Suppressor macrophage treated with lipopolysaccharide for 1 hour (primary cell): Measurements from ENCODE around the gene PLPP2.
A peak's percentile ranks its signal among the peaks of the same experiment; 100 is the strongest.

Experiments
- DNase-seq, 3 donors: peaks; one replicate each; pipeline ENCODE4 v3.0.0-alpha.2; 2020 to 2022

PLPP2 gene

DNA sequence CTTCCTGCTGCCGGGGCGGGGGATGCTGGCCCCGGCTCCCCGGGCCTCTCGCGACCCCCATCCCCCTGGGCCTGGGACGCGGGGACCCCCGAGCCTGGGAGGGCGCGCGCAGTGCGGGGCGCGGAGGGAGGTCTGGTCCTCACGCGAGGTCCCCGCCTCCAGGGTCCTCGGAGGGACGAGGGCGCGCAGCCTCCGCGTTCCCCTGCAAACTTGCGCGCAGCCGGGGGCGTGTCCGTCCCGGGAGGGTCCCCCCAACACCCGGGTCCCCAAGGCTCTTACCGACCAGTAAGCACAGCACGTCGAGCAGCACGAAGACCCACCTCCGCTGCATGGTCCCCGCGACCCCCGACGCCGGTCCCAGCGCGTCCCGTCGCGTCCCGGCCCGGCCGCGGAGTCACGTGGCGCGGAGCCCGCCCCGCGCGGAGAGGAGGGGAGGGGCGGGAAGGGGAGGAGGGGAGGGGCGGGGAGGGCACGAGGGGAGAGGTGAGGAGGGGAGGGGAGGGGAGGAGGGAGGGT is at the start of gene PLPP2:
Gene PLPP2, minus strand, starts transcription at position 398 of the 516 bp plus-strand sequence. Its CDS starts 67 bp downstream, at position 331.
- DNase-seq: no peak

DNA sequence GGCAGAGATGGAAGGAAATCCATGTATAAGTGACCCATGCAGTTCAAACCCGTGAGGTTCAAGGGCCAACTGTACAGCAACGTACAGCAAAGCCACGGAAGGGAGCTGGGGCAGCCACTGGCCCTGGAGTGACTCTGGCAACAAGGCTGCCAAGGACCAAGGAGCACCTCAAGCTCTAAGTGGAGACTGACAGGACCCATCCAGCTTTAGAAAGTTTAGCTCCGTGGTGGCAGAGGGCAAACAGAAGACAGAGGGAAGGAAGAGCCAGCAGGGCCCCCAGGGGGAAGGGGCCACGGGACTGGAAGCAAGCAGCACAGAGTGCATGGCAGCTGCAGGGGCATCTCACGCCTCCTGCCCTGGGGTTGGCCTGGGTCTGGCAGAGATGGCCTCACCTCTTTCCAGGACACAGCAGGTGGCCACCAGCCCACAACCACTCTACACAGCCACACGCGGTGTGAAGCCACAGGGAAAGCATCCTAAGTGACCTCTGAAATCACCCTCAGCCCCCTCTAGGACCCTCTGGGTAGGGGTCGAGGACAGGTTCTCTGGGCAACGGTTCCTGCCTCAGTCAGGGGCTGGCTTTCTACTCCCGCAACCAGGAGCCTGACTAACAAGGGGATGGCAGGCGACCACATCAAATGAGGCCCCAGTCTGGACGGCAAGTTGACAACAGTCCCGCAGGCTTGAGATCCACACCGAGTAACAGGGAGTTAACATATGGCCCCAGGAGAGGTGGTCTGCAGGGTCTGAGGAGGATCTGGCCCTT is 49.6 kb upstream of the PLPP2 start:
- DNase-seq: no peak

DNA sequence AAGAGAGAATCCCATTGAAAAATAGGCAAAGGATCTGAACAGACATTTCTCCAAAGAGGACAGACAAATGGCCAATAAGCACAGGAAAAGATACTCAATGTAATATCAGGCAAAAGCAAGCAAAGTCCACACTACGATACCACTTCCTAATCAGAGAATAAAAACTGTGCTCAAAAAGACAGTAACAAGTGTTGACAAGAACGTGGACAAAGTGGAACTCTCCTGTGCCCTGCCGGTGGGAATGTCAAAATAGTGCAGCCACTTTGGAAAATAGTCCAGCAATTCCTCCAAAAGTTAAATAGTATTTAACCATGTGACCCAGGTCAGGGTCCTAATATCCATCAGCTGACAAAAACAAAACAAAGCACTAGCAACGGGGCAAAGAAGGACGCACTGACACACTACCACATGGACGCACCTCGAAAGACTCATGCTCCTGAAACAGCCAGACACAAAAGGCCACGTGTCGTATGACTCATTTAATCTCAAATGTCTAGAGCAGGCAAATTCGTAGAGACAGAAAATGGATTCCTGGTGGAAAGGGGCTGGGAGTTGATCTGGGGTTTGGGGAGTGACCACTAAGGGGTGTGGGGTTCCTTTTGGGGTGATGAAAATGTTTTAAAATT is 48.2 kb upstream of the PLPP2 start:
- DNase-seq: peak in 2 of 3 donors; percentile 20 to 26

DNA sequence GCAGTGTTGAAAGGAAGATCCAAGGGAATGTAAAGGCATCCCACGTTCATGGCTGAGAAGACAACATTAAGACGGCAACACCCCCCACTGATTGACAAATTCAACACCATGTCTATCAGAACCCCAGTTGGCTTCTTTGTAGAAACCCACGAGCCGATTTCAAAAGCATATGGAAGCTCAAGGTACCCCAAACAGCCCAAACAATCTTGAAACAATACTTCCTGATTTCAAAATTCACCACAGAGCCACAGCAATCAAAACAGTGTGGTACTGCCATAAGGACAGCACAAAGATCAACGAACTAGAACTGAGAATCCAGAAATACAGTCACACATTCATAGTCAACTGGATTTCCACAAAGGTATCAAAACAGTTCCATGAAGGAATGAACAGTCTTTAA is 47.2 kb upstream of the PLPP2 start:
- peak in 1 of 3 donors; percentile 31 for DNase-seq

DNA sequence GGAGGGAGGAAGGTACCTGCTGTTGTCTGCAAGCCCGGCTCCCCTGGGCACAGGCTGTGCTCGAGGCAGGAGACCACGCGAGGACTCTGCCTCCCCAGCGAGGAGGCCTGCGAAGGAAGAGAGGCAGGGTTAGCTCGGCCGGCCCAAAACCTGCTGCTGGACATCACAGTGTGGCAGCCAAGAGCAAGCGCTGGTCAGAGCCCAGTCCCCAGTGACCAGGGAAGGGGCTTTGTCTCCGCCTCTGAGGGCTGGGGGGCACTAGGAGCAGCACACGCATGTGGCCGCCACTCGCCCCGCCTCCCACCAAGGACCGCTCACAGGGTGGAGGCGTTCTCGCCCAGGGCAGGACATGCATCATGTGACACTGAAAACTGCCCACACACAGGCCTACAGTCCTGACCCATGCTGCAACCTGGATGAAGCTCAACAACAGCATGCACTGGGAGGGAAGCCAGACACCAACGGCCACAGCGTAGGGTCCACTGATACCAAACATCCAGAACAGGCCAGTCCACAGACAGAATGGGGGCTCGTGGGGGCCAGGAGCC is 44.9 kb upstream of the PLPP2 start:
- no peak for DNase-seq

DNA sequence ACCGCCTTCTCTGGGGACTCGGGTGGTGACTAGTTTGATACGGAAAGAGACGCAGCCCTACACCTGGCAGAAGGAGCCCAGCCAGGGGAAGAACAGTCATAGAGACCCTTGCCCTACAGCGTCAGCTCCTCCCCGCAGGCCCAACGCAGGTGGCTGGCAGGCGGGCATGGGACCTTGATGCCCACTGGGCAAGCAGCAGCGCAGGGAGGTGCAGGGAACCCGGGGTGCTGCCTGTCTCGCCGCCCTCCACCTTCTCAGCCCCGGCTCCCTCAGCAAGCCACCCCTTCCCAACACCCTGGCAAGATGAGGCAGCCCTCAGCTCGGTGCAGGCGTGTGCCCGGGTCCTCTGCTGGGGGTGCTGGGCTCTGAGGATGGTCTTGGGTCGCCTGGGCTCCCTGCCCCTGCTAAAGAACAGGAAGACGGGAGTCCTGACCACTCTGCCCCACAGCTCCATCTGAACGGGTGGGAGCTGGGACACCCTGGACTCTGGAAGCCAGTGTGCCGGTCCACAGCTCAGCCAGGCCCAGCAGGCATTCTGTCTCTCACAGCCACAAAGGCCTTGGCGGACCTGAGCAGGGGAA is 44.4 kb upstream of the PLPP2 start:
- DNase-seq: no peak

DNA sequence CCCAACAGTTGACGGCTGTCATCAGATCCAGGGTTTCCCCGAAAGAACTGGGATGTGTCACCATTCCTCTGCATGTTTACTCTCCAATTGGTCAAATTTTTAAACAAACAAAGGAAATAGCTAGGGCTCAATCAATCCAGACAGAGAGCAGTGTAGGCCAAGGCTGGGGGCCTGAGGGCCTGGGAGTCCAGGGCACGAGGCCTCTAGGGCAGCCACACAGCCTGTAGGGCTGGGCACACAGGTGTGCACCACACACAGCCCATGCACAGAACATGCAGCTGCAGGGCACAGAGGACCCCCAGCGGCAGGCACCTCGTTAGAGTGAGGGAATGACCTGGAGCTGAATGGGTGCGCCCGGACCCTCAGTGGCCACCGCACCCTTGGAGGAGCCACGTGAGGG is 43.9 kb upstream of the PLPP2 start:
- no peak for DNase-seq

DNA sequence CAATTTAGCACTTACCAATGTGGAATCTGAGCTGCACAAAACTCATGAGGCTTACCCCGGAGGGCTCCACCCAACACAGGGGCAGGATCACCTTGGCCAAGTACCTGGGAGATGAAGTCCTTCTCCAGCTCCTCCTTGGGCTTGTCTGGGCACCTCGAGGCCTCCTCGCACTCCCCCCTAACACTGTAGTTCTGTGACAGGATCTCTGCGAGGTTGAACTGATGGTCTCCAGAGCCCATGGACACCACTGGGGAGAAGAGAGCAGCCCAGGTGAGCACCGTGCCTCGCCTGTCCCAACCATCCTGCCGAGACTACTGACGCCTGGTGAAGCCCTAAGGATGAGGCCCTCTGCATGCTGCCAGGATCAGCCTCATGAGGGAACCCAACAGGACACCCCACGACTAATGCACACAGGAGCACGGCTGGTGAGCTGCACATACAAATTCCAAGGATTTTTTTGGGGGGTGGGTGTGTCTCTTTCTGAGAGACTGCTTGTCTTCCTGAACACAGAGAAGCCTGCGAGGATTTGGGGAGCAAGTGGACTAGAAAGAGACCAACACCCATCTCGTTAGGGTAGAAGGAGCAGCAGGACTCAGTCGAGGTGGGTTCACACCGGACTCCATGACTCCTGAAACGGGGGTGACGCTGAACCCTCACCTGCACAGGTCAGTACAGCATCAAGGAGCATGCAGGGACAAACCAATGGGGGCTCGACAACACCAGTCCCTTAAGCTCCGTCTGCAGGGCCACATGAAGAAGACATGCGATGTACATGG is 43.3 kb upstream of the PLPP2 start:
- no peak for DNase-seq

DNA sequence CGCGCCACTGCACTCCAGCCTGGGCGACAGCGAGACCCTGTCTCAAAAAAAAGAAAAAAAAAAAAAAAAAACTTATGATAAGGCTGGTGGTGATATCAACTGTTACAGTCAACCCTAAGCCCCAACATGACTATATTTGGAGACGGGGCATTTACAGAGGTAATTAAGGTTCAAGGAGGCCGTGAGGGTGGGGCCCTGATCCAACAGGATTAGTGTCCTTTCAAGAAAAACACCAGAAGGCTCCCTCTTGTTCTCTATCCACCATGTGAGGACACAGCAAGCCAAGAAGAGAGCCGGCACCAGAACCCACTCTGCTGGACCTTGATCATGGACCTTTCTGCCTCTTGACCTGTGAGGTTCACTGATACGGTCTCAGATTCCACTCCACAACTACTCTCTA is 39.3 kb upstream of the PLPP2 start:
- no peak for DNase-seq

DNA sequence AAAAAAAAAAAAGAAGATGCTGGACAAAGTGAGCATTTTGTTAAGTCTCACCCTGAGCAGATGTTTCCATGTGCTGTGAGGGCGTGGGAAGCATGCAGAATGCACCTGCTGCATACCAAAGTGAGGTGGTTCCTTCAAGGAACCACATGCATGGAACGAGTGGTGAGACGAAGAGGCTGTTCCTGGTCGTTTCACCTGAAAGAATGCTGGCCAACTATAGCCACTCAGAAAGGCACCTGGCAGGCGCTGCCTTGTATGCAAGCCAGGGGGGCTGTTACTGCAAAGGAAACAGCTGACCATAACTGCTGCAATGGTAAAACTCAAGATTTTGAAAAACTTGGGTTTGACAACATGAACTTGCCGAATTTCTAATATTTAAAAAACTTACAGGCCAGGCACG is 38.7 kb upstream of the PLPP2 start:
- no peak for DNase-seq

DNA sequence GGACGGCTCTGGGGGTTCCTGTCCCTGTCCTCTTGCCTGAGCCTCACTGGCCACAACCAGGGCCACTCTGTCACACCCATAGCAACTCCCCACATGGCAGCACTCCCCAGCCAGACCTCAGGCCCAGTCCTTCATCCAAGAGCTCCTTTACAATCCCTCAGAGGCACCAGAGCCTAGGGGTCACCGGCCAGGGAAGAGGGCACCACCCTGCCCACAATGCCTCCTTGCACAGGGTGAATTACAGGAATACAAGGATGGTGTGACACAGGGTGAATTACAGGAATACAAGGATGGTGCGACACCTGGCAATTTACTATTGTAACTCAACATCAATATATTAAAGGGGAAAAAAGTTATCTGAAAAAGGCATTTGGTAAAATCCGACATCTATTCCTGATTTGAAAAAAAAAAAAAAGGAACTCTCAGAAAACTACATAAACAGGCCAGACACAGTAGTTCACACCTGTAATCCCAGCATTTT is 36.9 kb upstream of the PLPP2 start:
- DNase-seq: no peak

DNA sequence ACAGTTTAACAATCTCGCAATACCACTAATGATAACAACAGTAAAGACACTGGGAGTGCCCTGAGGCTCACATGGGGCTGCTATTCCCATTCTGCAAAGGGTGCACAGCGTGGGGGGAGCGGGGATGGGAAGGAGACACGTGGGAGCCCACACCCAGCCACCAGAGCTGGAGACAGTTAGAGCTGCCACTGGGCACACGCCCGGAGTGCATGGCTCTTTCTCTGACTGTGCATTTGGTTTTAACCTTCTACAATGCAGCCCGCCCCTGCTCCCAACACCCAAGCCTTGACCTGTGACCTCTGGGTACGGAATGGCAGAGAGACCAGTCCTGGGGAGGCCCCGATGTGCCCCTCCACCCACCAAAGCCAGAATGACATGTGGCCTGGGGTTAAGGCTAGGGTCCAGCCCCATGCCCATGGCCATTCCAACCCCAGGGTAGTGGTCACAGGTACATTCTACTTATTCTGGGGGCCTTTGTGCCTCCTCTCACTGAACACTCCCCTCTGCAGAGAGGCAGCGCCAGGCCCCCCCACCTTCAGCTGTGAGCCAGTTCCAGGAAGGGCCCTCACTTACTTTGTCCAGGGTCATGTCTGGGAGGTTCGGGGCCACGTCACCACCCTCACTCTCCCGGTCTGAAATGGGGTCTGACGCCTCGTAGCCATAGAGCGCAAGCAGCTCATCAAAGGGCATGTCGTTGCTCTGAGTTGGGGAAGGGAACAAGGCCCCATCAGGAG is 36.3 kb upstream of the PLPP2 start:
- DNase-seq: no peak

DNA sequence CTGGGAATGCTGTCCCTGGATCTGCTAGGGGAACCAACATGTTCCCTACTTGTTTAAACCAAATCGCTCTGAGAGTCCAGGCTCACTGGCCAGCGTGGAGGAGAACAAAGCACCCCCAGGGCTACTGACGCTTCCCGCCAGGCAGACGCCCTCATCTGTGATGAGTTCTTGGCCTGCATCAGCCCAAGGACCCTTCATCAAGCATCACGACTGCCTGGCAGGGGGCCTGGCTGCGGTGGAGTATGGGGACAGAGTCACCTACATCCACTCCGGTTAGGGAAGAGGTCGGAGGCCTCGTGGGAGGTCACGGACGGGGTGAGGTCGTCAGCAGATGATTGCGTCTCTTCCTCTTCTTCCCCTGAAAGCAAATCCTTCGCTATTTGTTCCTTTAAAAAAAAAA is 35.7 kb upstream of the PLPP2 start:
- DNase-seq: no peak

DNA sequence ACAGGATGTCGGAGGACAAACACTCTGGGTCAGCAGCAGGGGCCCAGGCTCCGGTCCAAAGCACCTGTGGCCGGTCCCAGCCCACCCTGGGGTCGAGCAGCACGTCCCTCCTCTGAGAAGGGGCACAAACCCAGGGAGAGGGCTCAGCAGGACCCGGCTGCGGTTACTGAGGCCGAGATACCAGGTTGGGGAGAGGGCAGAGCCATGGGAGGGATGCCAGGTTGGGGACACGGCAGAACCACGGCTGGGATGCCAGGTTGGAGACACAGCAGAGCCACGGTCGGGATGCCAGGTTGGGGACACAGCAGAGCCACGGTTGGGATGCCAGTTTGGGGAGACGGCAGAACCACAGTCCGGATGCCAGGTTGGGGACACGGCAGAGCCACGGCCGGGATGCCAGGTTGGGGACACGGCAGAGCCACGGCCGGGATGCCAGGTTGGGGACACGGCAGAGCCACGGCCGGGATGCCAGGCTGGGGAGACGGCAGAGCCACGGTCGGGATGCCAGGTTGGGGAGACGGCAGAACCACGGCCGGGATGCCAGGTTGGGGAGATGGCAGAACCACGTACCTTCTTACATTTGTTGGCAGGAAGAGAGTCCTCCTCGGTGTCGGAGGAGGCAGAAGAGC is 34.8 kb upstream of the PLPP2 start:
- DNase-seq: no peak

DNA sequence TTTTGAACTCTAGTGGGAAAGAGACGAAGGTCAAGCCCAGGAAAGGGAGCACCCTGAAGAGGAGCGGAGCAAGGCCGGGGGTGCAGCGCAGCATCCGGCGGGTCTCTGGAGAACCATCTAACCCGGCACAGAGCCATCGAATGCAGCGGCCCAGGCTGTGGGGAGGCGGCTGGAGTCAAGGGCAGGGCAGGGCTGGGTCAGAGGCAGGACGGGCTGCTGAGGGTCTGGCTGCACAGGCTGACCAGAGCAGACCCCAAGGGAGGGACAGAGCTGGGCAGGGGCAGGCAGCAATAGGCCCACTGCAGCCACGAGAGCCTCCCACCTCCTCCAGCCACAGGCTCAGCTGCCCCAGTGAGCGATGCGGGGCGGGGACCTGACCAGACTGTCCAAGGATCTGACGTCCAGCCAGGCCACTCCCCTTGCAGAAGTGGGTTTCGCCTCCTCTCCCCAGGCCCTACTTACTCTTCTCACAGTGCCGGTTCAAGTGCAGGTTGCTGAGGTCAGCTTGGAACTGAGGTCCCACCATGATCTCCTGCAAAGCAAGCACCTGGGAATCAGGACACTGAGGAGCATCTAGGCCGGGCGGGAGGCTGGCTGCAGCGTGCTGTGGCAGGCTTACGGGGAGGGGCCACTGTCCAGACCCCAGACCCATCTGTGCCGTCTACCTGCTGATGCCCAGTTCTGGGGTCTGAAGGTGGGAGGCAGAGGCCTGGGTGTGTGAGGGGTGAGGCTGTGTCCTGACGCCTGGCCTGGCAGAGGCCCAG is 34.2 kb upstream of the PLPP2 start:
- DNase-seq: no peak

DNA sequence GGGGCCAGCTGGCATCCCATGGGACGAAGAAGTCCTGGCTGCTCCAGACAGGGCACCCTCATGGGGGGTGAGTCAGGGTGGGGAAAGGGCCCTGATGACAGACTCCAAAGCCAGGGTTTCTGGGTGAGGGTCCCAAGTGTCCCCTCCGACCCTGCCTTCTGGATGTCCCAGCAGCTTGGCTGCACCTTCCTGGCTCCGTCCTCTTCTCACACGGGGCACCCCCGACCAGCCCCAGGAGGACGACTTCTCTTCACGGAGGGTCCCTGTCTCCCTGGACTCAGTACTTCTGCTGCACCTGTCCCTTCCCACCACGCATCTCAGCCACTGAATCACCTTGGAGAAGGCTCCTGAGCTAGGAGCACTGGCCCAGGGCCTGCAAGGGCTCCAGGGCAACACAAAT is 33.5 kb upstream of the PLPP2 start:
- no peak for DNase-seq

DNA sequence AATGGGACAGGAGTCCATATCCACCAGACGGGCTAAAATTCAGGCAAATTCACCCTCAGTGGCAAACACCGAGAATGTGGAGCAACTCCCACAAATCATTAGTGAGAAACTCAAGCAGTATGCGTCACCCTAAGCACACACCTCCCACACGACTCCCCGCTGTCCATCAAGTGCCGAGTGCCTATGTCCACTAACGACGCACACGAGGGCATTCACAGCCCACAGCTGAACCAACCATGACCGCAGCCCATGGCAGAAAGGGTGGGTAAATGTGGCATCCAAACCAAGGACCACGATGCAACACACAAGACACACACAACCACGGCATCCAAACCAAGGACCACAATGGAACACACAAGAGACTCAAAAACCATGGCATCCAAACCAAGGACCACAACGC is 31.4 kb upstream of the PLPP2 start:
- no peak for DNase-seq

DNA sequence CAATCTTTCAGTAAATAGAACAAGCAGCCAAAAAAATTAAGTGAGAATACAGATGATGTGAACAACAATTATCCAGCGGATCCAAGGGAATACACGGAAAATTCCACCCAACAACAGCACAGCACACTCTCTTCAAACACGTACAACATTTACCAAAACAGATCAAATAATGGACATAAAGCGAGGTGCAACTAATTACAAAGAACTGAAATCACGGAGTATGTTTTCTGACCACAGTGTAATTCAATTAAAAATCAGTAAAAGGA is 27.2 kb upstream of the PLPP2 start:
- no peak for DNase-seq

DNA sequence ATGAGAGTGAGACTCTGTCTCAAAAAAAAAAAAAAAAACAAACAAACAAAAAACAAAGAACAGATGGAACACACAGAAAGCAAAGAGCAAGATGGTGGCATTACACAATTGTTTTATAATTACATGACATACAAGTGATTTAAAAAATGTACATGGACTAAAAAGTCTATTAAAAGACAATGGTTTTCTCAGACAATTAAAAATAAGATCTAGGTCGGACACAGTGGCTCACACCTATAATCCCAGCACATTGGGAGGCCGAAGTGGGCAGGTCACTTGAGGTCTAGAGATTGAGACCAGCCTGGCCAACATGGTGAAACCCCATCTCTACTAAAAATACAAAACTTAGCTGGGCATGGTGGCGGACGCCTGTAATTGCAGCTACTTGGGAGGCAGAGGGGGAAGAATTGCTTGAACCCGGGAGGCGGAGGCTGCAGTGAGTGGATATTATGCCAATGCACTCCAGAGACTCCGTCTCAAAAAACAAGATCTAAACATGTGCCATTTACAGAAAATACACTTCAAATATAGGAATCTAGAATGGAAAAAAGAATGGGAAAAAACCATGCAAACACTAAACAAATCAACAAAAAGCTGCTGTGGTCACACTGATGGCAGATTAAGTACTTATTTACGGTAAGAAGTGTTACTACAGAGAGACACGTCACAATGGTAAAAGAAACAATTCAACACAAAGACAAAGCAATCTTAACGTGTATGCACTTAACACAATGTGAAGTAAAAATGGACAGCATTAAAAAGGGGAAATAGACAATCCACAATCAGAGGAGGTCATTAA is 26.7 kb upstream of the PLPP2 start:
- DNase-seq: no peak

DNA sequence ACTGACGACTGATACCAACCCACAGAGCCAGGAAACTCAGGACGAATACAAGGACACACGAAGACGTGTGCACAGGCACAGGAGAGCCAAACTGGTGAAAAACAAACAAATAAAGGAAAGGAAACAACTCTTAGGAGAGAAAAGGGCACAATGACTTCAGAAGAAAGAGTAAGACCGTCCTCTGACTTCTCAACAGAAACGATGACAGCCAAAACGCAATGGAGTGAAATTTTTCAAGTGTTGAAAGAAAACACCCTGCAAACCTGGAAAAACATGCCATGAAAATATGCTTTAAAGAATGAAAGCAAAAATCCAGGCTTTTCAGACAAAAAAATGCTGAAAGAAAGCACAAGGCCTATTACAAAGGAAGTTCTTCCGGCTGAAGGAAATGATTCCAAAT is 24.6 kb upstream of the PLPP2 start:
- no peak for DNase-seq
